HG03575 (cell line): ENCODE measurements around the gene AUTS2.

Source experiments
- ATAC-seq: cut with Tn5 transposase; IDR thresholded peaks from one replicate; pipeline ENCODE4 v1.9.1; 2021; ENCODE audit not compliant: unreplicated experiment, insufficient number of reproducible peaks, low FRiP score; ENCODE audit errors: extremely low read depth

Gene AUTS2

DNA sequence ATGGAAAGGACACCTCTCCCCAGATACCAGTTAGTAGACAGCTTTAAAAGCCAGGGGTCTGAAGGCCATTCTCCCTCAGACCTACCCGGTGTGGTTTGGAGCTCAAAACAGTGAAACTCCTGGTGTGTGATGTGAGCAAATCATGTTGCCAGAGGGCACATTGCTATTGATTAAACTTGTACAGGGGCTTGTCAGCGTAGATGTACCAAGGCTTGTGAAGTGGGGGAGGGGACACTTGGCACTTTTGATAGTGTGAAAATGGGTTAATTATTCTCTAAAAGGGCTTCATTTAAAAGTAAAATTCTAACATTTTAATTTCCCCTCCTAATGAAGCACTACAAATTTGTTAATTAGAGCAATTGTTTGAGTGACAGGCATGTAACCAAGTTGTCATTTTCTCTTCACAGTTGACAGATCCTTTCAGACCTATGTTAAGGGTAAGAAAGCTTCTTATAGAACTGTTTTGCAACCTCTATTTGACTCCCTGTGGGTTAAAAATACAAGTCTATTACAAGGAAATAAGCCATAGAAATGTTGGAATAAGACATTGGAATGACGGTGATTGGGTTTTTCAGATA lies 1176.8 kb downstream of the AUTS2 start:
- no peak for ATAC-seq

DNA sequence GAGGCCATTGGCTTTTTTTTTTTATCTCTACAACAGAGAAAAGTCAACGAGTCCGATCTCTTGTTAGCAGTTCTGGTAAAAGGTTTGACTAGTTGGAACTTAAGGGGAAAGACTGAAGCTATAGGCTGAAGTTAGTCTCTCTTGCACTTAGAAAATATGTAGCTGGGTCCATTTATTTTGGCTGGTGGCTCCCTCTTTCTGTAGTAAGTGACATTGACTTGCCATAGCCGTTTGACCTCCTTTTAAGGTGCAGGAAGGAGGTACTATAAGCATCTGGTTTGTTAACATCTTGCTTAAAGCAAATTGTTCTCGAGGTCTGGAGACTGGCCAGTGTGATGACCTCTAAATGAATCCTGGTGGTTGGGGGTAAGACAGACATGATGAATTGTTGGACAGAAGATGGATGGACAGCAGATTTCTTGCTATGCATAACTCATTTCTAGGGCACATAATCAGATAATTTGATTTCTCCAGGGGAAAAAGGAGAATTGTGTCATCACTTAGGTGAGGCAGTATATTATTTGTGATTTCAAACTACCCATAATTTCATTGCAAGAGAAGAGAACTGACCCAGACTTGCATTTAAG lies 1177.4 kb downstream of the AUTS2 start:
- ATAC-seq: no peak

DNA sequence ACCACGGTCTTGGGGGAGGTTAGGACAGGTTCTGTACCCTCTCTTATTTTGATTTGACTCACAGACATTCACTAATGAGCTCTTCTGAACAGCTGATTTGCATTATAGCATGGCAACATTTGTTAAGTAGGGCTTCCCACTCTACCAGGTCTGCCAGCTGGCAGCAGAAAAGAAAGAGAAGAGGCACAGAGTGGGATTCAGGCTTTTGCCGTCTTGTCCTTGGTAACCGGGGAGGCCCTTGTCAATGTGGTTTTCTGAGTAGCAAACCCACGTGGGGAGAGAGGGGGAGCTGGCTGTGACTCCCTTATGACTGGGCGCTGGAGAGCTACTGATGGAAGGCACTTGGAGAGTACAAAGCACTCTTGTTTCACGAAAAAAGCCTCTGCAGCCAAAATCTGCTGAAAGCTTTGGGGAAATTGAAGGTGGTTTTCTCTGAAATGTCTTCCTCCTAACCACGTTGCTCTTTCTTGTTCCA lies 1178.4 kb downstream of the AUTS2 start:
- no peak for ATAC-seq

DNA sequence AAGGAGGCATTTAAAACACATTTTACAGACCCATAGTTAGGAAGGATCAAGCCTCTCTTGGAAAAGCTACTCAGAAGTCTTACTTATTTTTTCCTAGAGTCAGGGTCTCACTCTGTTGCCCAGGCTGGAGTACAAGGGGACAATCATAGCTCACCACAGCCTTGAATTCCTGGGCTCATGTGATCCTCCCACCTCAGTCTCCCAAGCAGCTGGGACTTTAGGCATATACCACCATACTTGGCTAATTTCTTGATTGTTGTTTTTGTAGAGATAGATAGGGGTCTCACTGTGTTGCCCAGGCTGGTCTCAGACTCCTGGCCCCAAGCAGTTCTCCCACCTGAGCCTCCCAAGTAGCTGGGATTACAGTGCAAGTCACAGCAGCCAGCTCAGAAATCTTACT lies 1179.0 kb downstream of the AUTS2 start:
- ATAC-seq: no peak

- no peak for ATAC-seq
These were observed 1180.3 kb downstream of the AUTS2 start for GRCh38 chr7:70778585-70778984.

DNA sequence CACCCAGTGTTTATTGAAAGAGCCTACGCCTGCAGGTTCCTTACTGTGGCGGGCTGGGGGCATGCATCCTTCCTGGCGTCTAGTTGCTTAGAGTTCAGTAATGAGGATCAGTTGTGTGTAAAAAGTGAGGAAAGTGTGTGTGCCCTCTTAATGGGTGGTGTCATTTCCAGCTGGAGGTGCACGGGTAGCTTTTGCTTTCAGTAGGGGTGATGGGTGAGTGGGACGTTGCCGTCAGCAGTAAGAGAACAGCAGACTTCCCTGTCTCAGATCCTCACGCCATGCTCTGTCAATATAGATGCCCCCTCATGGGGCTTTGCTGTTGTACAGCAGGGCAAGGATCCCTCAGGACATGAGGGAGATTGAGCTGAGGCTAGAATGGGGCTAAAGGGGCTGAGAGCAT lies 1181.0 kb downstream of the AUTS2 start:
- ATAC-seq: no peak

- no peak for ATAC-seq
These were observed 1183.6 kb downstream of the AUTS2 start for GRCh38 chr7:70781922-70782311.

DNA sequence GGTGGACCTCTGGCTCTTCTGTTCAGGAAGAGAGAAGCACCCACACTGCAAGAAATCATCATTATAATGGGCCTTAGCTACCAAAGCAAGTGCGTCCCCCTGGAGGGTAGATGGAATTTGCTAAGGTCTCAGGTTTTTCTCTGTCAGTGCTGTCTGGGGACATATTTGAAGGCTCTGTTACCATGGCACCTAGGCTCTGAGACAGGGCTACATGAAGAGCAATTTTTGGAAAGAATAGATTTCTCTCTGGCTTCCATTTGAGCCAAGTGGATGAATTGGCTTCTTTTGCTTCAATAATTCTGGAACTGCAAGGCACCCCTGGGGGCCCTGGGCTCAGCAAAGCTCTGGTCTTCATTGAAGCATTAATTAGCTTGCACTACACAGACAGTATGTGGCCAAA lies 1184.5 kb downstream of the AUTS2 start:
- ATAC-seq: no peak

- ATAC-seq: no peak
These were observed 1187.2 kb downstream of the AUTS2 start for GRCh38 chr7:70785427-70785826.

DNA sequence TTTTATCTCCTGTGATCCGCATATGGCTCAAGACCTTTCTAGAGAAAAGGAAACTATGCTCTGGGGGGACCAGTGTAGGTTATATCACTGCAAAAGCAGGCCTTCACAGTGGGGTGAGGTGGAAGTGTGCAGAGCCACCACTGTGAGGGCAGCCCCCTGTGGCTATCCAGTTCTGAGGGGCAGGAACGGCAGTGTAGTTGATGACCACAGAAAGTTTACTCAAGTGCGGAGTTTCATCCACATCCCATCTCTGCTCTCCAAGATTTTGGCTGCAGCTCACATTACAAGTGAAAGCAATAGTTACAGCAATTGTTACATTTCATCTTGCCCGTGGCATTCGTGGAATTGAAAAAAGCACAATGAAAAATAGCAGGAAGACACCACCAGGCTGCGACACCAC lies 1187.8 kb downstream of the AUTS2 start:
- no peak for ATAC-seq

- no peak for ATAC-seq
These were observed 1189.0 kb downstream of the AUTS2 start for GRCh38 chr7:70787286-70787685.

GRCh38 chr7:70787771-70788170 lies 1189.5 kb downstream of the AUTS2 start:
- ATAC-seq: no peak

- no peak for ATAC-seq
These were observed 1190.0 kb downstream of the AUTS2 start for GRCh38 chr7:70788276-70788675.

- no peak for ATAC-seq
These were observed 1191.4 kb downstream of the AUTS2 start for GRCh38 chr7:70789481-70790214.

DNA sequence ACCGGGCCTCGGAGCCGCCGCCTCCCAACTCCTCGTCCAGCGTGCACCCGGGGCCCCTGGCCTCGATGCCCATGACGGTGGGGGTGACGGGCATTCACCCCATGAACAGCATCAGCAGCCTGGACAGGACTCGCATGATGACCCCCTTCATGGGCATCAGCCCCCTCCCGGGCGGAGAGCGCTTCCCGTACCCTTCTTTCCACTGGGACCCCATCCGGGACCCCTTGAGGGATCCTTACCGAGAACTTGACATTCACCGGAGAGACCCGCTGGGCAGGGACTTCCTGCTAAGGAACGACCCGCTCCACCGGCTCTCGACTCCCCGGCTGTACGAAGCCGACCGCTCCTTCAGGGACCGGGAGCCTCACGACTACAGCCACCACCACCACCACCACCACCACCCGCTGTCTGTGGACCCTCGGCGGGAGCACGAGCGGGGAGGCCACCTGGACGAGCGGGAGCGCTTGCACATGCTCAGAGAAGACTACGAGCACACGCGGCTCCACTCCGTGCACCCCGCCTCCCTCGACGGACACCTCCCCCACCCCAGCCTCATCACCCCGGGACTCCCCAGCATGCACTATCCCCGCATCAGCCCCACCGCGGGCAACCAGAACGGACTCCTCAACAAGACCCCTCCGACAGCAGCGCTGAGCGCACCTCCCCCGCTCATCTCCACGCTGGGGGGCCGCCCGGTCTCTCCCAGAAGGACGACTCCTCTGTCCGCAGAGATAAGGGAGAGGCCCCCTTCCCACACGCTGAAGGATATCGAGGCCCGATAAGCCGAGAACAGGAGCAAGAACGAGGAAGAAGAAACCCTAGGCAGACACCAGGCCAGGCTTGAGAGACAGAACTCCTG lies 1192.2 kb downstream of the AUTS2 start:
- ATAC-seq: no peak

- no peak for ATAC-seq
These were observed 1193.1 kb downstream of the AUTS2 start for GRCh38 chr7:70791341-70791740.

- no peak for ATAC-seq
These were observed 1194.8 kb downstream of the AUTS2 start for GRCh38 chr7:70793060-70793459.

GRCh38 chr7:70793821-70794220 lies 1195.5 kb downstream of the AUTS2 start:
- ATAC-seq: no peak

DNA sequence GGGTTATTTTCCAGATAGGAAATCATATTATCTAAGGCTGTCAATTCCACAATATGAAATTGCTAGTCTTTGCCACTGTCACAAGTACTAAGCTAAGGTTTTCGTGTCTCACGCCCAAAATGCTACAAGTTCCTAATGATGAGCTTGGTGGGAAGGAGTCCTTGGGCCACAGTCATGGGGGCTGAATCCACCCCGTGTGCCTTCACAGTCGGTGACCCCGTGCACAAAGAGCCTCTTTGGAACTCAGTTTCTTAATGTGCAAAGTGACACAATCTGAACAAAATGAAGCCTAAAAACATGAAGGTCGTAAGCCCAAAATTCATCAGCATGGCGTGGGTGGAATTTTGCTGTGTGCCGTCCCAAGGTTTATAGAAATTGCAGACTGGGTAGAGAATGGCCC lies 1196.7 kb downstream of the AUTS2 start:
- no peak for ATAC-seq

GRCh38 chr7:70795948-70796347 lies 1197.7 kb downstream of the AUTS2 start:
- no peak for ATAC-seq
